ENCODE results near the gene CD300E.
"Not testable (repeated sequence)": the region's sequence is repeated elsewhere in the genome, so short reads cannot be mapped to it uniquely, and the experiment has no call there.

The CD300E gene

GRCh38 chr17:74637265-74637664 lies 13.7 kb upstream of the CD300E start:
- H3K9me3 ChIP-seq (ENCODE audit: insufficient read depth, low read length) = no peaks in the 10 kb centered on the region
- H3K4me3 ChIP-seq (ENCODE audit: low read length) = no peak overlapping the region
- TF ChIP-seq EZH2phosphoT487 (IDR thresholded peaks at IDR 0.05; ENCODE audit: low read depth) = no peak
- H3K4me2 ChIP-seq (ENCODE audit: low read length) = no peak overlapping the region
- H2AFZ ChIP-seq (ENCODE audit: low read depth, low read length) = no peak overlapping the region
- H3K36me3 ChIP-seq (replicated peaks; ENCODE audit: low read depth, low read length) = no peaks in the 10 kb centered on the region
- H3K79me2 ChIP-seq (ENCODE audit: low read length) = no peaks in the 10 kb centered on the region
- peaks cover 40% of the 10 kb centered on the region for H3K27me3 ChIP-seq (ENCODE audit: low read depth, low read length)
- H3K27ac ChIP-seq (ENCODE audit: low read length) = no peak overlapping the region
- H3K9ac ChIP-seq (ENCODE audit: low read length) = no peak overlapping the region
- H4K20me1 ChIP-seq (ENCODE audit: insufficient read depth, low read length) = no peaks in the 10 kb centered on the region
- peaks cover 73% of the 10 kb centered on the region for H3K4me1 ChIP-seq (ENCODE audit: low read length)

- not testable (repeated sequence) for H3K9ac ChIP-seq (ENCODE audit: low read length); H3K4me2 ChIP-seq (ENCODE audit: low read length)
- peaks cover 38% of the 10 kb centered on the region for H3K27me3 ChIP-seq (ENCODE audit: low read depth, low read length)
Measured at GRCh38 chr17:74636541-74637085, 13.1 kb upstream of the CD300E start.

GRCh38 chr17:74635418-74635817 lies 11.9 kb upstream of the CD300E start:
- no peaks in the 10 kb centered on the region for H4K20me1 ChIP-seq (ENCODE audit: insufficient read depth, low read length)
- peak overlapping the region; percentile 50 for H3K4me2 ChIP-seq (ENCODE audit: low read length)
- H2AFZ ChIP-seq (ENCODE audit: low read depth, low read length) = no peak overlapping the region
- H3K27me3 ChIP-seq (ENCODE audit: low read depth, low read length) = peaks cover 41% of the 10 kb centered on the region
- peak overlapping the region; percentile 9; the same call in 1 of the 2 replicates for H3K4me3 ChIP-seq (ENCODE audit: low read length)
- H3K9me3 ChIP-seq (ENCODE audit: insufficient read depth, low read length) = no peaks in the 10 kb centered on the region
- no peak overlapping the region for H3K9ac ChIP-seq (ENCODE audit: low read length)
- no peaks in the 10 kb centered on the region for H3K36me3 ChIP-seq (replicated peaks; ENCODE audit: low read depth, low read length)
- no peaks in the 10 kb centered on the region for H3K79me2 ChIP-seq (ENCODE audit: low read length)
- TF ChIP-seq CTCF (IDR thresholded peaks at IDR 0.05; ENCODE audit: low read depth, low read length) (no peak), EZH2phosphoT487 (IDR thresholded peaks at IDR 0.05; ENCODE audit: low read depth) (no peak)
- H3K27ac ChIP-seq (ENCODE audit: low read length) = no peak overlapping the region
- H3K4me1 ChIP-seq (ENCODE audit: low read length) = peaks cover 61% of the 10 kb centered on the region

More at GRCh38 chr17:74636541-74637085, 13.1 kb upstream of the CD300E start:
- H4K20me1 ChIP-seq (ENCODE audit: insufficient read depth, low read length); H2AFZ ChIP-seq (ENCODE audit: low read depth, low read length); H3K4me3 ChIP-seq (ENCODE audit: low read length); H3K36me3 ChIP-seq (replicated peaks; ENCODE audit: low read depth, low read length); H3K27ac ChIP-seq (ENCODE audit: low read length); H3K79me2 ChIP-seq (ENCODE audit: low read length); H3K9me3 ChIP-seq (ENCODE audit: insufficient read depth, low read length): not testable (repeated sequence)
- peaks cover 72% of the 10 kb centered on the region for H3K4me1 ChIP-seq (ENCODE audit: low read length)

- H4K20me1 ChIP-seq (ENCODE audit: insufficient read depth, low read length) = no peaks in the 10 kb centered on the region
- H3K4me2 ChIP-seq (ENCODE audit: low read length) = no peak overlapping the region
- no peaks in the 10 kb centered on the region for H3K36me3 ChIP-seq (replicated peaks; ENCODE audit: low read depth, low read length)
- H3K9me3 ChIP-seq (ENCODE audit: insufficient read depth, low read length) = no peaks in the 10 kb centered on the region
- H3K9ac ChIP-seq (ENCODE audit: low read length) = no peak overlapping the region
- no peaks in the 10 kb centered on the region for H3K79me2 ChIP-seq (ENCODE audit: low read length)
- H2AFZ ChIP-seq (ENCODE audit: low read depth, low read length) = no peak overlapping the region
- no peak overlapping the region for H3K4me3 ChIP-seq (ENCODE audit: low read length)
- H3K27ac ChIP-seq (ENCODE audit: low read length) = no peak overlapping the region
- H3K27me3 ChIP-seq (ENCODE audit: low read depth, low read length) = peaks cover 48% of the 10 kb centered on the region
- H3K4me1 ChIP-seq (ENCODE audit: low read length) = peaks cover 40% of the 10 kb centered on the region
- TF ChIP-seq CTCF (IDR thresholded peaks at IDR 0.05; ENCODE audit: low read depth, low read length) (no peak), EZH2phosphoT487 (IDR thresholded peaks at IDR 0.05; ENCODE audit: low read depth) (no peak)
Measured at GRCh38 chr17:74633326-74633725, 9.8 kb upstream of the CD300E start.

- peak overlapping the region; percentile 81 for H3K4me2 ChIP-seq (ENCODE audit: low read length)
- H4K20me1 ChIP-seq (ENCODE audit: insufficient read depth, low read length) = no peaks in the 10 kb centered on the region
- H3K9me3 ChIP-seq (ENCODE audit: insufficient read depth, low read length) = no peaks in the 10 kb centered on the region
- H3K4me3 ChIP-seq (ENCODE audit: low read length) = peak overlapping the region; percentile 68
- peaks cover 47% of the 10 kb centered on the region for H3K27me3 ChIP-seq (ENCODE audit: low read depth, low read length)
- no peaks in the 10 kb centered on the region for H3K79me2 ChIP-seq (ENCODE audit: low read length)
- H2AFZ ChIP-seq (ENCODE audit: low read depth, low read length) = peak overlapping the region; percentile 18; the same call in 1 of the 2 replicates
- H3K9ac ChIP-seq (ENCODE audit: low read length) = no peak overlapping the region
- H3K36me3 ChIP-seq (replicated peaks; ENCODE audit: low read depth, low read length) = no peaks in the 10 kb centered on the region
- peak overlapping the region; percentile 38; the same call in 1 of the 2 replicates for H3K27ac ChIP-seq (ENCODE audit: low read length)
- peaks cover 33% of the 10 kb centered on the region for H3K4me1 ChIP-seq (ENCODE audit: low read length)
- TF ChIP-seq EZH2phosphoT487 (IDR thresholded peaks at IDR 0.05; ENCODE audit: low read depth) (no peak), CTCF (IDR thresholded peaks at IDR 0.05; ENCODE audit: low read depth, low read length) (no peak)
Measured at GRCh38 chr17:74632617-74633016, 9.1 kb upstream of the CD300E start.

Measured in OCI-LY3 (cell line).